ENCODE data around the gene NDOR1.

NDOR1 gene

GRCh38 chr9:137183980-137184595 is 21.4 kb upstream of the NDOR1 start:
- DNase-seq: no peak

GRCh38 chr9:137184881-137185660 is 20.4 kb upstream of the NDOR1 start:
- no peak for DNase-seq

- no peak for DNase-seq
These were observed 19.6 kb upstream of the NDOR1 start for GRCh38 chr9:137185921-137186320.

DNA sequence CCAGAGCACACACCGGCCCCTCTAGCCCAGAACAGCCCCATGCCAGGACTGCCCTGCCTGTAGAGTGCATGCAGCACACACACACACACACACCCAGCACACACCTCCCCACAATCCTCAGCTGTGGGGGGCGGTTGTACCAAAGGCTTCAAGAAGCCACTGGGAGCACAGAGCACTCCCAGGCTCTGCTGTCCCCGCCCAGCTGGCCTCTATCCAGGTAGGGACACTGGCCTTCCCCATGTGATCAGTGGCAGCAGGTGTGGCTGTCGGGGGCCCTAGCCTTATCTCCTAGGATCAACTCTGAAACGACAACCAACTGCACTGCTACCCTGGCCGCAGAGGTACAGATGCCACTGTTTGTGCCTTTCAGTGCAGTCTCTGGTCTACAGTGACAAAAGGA is 19.1 kb upstream of the NDOR1 start:
- DNase-seq: no peak

DNA sequence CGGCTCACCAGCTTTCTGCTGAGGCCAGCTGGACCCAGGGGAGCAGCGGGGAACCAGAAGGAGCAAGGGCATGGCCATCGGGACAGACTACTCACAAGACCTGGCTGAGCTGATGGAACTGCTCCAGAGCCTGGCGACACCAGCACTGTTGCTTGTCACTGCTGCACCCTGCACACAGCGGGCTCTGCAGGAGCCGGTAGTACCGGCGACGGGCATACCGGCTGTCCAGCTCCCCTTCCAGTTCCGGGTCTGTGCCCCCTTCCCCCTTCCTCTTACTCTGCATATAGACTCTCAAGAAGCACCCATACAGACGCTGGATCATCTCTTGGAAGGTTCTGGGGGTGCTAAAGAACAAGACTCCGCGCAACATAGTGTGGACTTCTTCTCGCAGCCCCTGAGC is 18.1 kb upstream of the NDOR1 start:
- DNase-seq: no peak

DNA sequence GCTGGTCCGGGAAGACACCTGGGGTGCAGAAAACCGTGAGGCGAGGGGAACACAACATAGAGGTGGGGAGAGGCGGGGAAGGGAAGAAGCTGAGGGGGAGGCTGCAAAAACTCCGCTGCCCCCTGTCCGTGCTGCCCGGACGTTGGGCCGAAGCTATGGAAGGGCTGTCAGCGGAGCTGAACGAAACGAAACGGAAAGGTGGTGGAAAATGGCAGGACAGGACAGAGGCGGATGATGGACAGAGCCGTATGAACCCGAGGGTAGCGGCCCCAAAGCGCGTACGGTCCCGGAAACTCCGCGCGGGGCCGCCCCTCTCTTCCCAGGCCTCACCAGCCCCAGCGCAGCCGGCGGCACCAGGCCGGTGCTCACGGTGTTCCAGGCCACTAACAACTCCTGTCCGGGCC is 17.4 kb upstream of the NDOR1 start:
- no peak for DNase-seq

DNA sequence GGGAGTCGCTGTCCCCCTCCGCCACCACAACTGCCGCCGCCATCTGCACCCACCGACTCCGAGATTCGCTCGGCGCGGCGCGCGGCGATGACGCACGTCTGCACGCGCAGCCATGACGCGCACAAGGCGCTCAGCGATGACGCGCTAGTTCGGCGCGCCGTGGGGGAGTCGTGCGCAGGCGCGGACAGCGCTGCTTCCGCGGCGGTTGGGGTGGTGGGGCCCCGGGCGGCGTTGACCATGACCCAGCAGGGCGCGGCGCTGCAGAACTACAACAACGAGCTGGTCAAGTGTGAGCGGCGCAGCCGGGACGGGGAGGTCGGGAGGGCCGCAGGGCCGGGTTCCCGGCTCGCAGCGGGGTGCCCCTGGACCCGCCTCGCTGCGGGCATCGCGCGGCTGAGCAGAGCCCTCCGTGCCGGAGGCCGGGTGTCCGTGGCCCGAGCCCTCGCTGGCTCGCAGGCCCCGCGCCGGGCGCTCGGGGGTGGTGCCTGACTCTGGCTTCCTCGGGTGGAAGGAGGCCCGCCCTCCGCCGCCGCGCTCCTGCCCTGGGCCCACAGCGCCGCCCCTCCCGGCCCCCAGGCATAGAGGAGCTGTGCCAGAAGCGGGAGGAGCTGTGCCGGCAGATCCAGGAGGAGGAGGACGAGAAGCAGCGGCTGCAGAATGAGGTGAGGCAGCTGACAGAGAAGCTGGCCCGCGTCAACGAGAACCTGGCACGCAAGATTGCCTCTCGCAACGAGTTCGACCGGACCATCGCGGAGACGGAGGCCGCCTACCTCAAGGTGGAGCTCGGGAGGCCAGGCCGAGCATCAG is 16.8 kb upstream of the NDOR1 start, which contains the start of the genes ANAPC2 and SSNA1:
ANAPC2 (minus strand) TSS at position 71 of the 807 bp plus-strand sequence; CDS start at position 43, 28 bp downstream.
SSNA1 (plus strand) TSS at position 187 of the 807 bp plus-strand sequence; CDS start at position 238, 51 bp downstream.
- DNase-seq: peak; percentile 30

GRCh38 chr9:137189297-137190295 is 15.9 kb upstream of the NDOR1 start:
- no peak for DNase-seq

DNA sequence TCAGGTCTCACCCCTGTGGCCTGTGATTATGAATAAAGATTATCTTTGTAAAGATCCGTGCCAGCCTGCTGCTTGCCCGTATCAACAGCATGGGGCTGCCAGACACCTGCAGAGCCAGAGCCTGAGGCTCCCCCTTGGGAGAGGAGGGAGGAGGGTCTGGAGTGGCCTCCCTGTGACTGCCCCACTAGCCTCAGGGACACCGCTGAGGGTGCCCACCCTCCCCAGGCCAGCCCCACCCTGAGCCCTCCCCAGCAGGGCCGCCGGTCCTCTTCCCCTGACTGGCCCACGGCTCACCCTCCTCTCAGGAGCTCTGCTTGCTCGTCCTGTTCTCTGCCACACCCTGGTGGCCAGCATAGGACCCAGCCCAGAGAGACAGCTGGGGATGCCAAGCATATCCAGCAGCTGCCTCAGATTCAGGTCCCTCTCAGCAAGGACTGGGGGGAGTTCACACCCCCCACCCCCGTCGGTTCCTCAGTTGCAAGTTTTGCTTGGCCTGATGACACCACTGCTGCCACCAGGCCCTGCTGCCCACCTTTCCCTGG is 15.1 kb upstream of the NDOR1 start:
- DNase-seq: no peak

DNA sequence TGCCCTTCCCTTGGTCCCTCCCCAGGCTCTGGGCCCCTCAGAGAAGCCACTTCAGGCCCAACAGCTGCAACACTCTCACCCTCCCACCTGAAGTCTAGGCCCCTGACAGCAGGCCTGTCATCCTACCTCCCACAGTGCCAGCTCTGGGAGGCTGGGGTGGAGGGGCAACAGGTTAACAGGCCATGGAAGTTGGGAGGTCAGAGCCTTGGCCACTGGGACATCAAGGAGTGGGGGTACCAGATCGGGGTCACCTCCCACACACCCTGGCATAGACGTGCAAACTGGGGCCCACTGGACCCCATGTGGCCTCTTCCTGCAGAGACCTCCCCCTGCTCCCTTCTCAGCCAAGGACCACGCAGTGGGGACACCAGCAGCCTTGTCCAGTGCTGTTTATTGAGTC is 14.3 kb upstream of the NDOR1 start:
- DNase-seq: no peak

DNA sequence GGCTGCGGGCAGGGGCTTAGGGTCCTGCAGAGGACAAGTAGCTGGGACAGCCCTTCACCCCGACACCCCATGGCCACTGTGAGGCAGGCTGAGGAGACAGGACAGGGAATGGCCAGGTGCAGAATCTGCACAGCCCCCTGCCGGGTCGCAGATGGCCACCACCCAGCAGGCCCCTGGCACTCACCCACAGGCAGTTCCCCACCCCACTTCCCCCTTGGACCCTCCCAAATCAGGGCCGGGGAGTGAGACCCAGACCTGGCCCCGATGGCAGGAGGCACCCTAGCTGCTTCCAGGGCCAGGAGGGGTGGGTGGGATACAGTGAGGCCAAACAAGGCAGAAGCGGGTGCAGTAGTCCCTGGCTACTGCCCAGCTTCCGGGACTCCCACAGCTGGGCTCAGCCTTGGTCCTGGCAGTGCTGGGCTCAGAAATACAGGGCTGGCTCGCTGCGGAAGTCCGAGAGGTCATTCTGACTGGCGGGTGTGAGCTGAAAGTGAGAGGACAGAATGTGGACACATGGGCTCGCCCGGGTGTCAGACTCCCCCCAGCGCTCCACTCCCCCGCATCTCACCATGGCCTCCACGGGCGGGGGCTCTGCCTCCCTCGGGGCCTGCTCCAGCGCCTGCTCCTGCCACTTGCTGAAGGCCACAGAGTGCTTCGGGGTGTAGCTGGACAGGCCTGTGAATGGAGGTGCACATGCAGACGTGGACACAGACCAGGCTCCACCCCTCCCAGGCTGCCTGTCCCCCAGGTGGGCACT is 13.6 kb upstream of the NDOR1 start:
- no peak for DNase-seq

DNA sequence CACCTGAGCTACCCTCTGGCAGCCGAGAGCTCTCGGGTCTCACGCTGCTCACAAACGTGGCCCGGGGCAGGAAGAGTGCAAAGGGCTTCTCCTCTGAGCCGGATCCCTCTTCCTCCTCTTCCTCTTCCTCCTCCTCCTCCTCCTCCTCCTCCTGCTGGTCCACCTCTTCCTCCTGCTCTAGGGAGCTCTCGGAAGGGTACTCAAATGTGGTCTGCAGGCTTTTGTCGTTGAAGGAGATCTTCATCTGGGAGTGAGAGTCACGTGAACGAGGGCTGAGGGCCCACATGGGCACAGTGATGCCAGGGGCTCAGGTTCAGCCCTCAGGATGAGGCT is 13.1 kb upstream of the NDOR1 start:
- DNase-seq: no peak

- DNase-seq: no peak
These were observed 12.6 kb upstream of the NDOR1 start for GRCh38 chr9:137192859-137193258.

DNA sequence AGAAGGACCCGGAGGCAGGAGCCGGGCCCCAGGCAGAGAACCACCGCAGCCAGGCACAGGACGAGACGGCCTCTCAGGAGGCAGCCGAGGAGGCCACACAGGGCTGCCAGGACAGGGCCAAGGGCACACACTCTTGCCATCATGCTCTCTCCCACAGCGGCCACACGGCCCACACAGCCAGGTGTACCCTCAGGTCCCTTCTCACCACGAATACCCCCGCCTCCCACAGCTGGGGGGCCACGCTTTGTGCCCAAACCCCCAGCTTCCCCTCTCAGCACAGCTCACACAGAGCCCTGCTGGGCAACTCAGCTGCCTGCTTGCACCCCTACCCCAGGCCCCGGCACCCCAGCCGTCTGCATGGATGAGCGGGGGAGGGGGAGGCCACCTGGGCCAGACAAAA is 11.7 kb upstream of the NDOR1 start:
- DNase-seq: no peak

DNA sequence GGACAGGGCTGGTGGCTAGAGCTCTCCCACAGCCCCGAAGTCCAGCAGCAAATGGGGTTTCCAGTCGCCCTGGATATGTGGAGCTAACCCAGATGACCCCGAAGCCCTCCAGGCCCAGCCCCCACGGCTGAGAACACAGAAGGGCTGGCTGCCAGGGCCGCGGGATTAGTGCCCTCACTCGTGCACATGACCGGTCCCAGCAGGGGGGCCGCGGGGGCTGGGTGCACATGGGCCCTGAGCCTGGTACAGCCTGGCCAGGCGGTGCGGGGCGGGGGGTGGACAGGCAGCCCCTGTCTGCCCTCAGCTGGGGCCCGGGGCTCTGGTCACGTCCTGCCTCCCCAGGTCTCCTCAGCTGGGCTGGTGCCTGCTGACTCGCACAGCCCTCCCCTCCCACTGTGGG is 11.1 kb upstream of the NDOR1 start:
- DNase-seq: no peak

DNA sequence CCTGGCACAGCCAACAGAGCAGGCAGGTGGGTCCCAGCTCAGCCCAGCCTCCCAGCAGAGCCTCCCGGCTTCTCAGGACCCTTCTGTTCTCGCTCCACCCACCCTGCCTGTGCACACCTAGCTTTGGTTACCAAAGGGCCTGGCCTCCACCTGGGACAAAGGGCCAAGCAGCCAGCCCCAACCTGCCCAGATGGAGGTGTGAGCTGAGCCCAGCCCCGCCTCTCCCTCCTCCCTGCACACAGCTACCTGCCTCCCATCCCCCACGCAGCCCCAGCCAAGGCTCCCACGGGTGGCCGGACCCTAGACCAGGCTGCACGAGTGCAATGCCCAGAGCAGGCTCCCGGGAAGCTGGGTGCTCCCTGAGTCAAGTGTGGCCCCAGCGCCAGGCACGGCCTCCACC is 10.6 kb upstream of the NDOR1 start:
- no peak for DNase-seq

- no peak for DNase-seq
These were observed 9.8 kb upstream of the NDOR1 start for GRCh38 chr9:137195525-137196220.

DNA sequence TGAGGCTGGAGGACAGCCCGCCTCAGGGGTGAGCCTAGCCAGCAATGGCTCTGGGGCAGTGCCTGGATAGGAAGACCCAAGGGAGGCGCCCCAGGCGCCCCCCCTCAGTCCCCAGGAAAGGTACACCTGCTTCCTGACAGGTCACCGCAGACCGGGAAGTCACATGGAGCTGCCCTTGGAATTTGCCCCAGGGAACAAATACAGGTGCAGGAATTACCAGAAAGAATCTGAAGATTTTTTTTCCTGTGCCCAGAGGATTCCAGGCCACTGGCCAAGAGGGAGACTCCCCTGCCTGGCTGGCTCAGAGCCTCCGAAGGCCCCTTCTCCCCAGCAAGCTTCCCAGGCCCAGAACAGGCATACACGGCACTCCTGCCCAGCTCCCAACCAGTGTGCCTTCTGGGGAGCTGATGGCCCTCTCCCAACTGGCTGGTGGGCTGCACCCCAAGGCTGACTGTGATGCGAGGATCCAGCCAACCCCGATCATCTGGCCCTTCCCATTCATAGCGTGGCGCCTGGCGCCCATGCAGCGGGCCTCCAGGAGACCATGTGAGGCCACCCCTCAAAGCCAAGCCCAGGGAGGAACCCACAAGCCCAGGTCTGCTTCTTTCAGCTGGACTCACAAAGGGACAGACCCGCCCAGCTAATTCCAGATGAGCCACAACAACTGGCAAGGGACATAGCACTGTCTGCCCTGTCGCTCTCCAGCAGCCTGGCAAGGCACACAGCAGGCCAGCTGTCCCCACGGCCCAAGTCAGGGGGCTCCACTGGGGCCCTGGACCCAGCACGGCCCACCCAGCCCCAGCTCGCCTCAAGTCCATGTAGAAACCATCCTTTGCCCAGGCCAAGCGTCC is 7.2 kb upstream of the NDOR1 start:
- no peak for DNase-seq

DNA sequence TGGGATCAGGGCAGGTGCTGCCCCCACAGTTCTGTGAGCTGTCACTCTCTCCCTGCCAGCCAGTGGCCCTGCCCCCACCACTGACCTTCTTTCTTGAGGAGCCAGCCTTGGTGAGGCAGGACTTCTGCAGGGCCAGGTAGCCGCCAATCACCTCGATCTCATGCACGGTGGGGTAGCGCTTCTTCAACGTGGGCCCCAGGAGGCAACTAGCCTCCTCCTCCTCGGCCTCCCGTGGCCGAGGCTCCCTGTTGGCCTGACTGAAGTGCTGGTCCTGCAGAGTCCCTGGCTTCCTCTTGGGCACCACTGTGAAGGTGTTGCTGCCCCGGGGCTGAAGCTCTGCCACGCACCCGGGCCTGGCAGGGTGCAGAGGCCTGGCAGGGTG is 6.6 kb upstream of the NDOR1 start:
- DNase-seq: no peak

Data from NCI-H524 treated with DMSO at 0.1 percent for 48 hours (cell line).